ENCODE measurements around the gene KPNB1.

KPNB1 gene

GRCh38 chr17:47733674-47734410 lies 84.1 kb downstream of the KPNB1 start:
- no peak for DNase-seq (ENCODE audit: low read depth in 2 of 2)
- TF ChIP-seq CTCF (IDR thresholded peaks at IDR 0.05; ENCODE audit: low read depth, low read length) = no peak
- H3K4me3 ChIP-seq (replicated peaks in 1 of 2; ENCODE audit: low read depth in 2 of 2, low read length in 2 of 2) = no peak overlapping the region

- DNase-seq (ENCODE audit: low read depth in 2 of 2) = no peak
- TF ChIP-seq CTCF (IDR thresholded peaks at IDR 0.05; ENCODE audit: low read depth, low read length) = no peak
- no peak overlapping the region for H3K4me3 ChIP-seq (replicated peaks in 1 of 2; ENCODE audit: low read depth in 2 of 2, low read length in 2 of 2)
Observed at GRCh38 chr17:47735139-47735464, 85.4 kb downstream of the KPNB1 start.

Measured in cardiac fibroblast (primary cell).